ENCODE results near the gene B3GNT9. TPM values are rescaled to one million over a fixed set of nuclear protein-coding genes. Genes with fewer than 3 reads are reported as not detected.

Gene B3GNT9
- total RNA-seq, 2 donors from 2014 or later, result 7.2 to 11.0 TPM

DNA sequence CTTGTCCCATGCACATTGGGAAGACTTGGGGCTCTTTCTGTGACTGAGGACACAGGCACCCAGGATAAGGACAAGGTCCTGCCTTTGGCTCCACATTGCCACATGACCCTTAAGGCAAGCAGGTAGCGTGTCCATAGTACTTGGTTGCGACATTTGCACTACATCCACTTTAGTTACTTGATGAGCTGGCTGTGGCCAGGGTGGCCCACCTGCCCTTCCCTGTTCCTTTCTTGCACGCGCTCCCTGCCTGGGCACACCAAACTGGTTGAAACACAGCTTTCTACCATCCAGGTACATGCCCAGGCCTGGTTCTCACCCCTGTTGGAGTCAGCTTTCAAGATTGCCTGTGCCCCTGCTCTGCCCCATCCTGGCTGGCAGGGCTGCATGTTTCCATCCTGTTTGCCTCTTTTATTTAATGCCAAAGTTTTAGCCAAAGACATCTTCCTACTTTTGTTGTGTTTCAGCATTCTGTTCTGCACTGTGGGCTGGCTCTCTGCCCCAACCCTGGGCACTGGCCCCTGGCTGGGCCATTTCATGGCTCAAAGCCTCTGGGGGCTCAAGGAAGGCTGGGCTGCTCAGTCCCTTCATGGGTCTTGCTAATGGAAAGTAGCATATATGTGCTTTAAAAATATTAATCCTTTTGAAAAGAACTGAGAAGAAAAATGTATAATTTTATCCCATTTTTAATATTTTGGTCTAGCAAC is 3.2 kb downstream of the B3GNT9 start:
- no peak overlapping the region for H3K27ac Mint-ChIP-seq
- Histone ChIP-seq H3K4me1 (ENCODE audit: control insufficient read depth, insufficient read depth, low read length) (no peaks in the 10 kb centered on the region), H3K9me3 (ENCODE audit: control insufficient read depth, low read length) (no peaks in the 10 kb centered on the region), H3K27me3 (ENCODE audit: control insufficient read depth, insufficient read depth, low read length, poor library complexity, severe bottlenecking) (peaks cover 31% of the 10 kb centered on the region), H3K27ac (ENCODE audit: low read depth, low read length) (no peak overlapping the region), H3K4me3 (ENCODE audit: low read length) (no peak overlapping the region), H3K9ac (ENCODE audit: extremely low read depth, low read length, poor library complexity, severe bottlenecking) (no peak overlapping the region), H3K36me3 (ENCODE audit: control insufficient read depth, insufficient read depth, low read length) (peaks cover 47% of the 10 kb centered on the region)
- WGBS, 2 experiments (ENCODE audit: insufficient coverage in 1 of 2, insufficient read length in 1 of 2), result 92 to 93% methylated on average over 4 of the region's 4 CpGs
- H3K36me3 Mint-ChIP-seq (ENCODE audit: low read depth), result peaks cover 50% of the 10 kb centered on the region
- peaks cover 4% of the 10 kb centered on the region for H3K4me1 Mint-ChIP-seq
- H3K27me3 Mint-ChIP-seq (ENCODE audit: insufficient read depth), result peaks cover 24% of the 10 kb centered on the region
- no peaks in the 10 kb centered on the region for H3K9me3 Mint-ChIP-seq
- TF ChIP-seq CTCF (conservative IDR thresholded peaks at IDR 0.05), result no peak
- H3K4me3 Mint-ChIP-seq, result no peak overlapping the region
- DNase-seq, result no peak

DNA sequence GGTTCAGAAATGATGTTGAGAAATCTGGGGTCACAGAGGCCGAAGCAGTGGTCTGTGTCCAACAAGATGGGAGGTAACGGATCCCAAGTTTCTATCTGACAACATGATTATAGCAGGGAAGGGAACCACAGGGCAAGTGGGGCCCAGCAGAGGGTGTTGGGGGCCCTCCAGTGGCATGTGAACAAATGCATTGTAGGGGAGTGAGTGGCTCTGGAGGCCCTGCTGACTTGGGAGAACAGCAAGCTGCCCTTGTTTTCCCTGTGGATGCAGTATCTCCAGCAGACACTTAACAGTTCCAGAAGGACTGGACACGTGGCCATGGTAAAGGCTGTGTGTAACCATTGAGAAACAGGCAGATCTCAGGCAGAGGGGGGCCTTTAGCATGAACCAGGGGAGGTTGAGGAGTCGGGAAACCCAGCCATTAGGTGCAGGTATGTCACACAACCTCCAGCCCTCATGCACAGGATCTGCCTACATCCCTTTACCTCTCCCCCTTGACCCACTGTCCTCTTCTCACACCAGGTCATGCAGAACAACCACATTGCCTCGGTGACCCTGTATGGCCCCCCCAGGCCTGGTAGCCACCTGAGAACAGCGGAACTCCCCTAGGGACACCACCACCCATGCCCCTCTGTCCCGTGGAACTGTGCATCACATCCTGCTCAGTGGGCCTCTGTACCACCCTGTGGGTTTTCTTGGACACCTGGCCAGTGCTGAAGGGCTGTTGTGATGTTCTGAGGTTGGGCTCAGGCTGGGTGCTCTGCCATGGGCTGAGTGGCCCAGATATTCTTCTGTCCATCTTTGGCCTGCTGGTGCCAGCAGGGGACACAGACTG is 4.1 kb downstream of the B3GNT9 start:
- Mint-ChIP-seq H3K27me3 (ENCODE audit: insufficient read depth) (peaks cover 16% of the 10 kb centered on the region), H3K36me3 (ENCODE audit: low read depth) (peaks cover 57% of the 10 kb centered on the region), H3K4me3 (no peak overlapping the region), H3K27ac (no peak overlapping the region), H3K4me1 (peaks cover 4% of the 10 kb centered on the region), H3K9me3 (no peaks in the 10 kb centered on the region)
- Histone ChIP-seq H3K9me3 (ENCODE audit: control insufficient read depth, low read length) (no peaks in the 10 kb centered on the region), H3K36me3 (ENCODE audit: control insufficient read depth, insufficient read depth, low read length) (peaks cover 55% of the 10 kb centered on the region), H3K4me1 (ENCODE audit: control insufficient read depth, insufficient read depth, low read length) (no peaks in the 10 kb centered on the region), H3K4me3 (ENCODE audit: low read length) (no peak overlapping the region), H3K27me3 (ENCODE audit: control insufficient read depth, insufficient read depth, low read length, poor library complexity, severe bottlenecking) (peaks cover 22% of the 10 kb centered on the region), H3K9ac (ENCODE audit: extremely low read depth, low read length, poor library complexity, severe bottlenecking) (no peak overlapping the region), H3K27ac (ENCODE audit: low read depth, low read length) (no peak overlapping the region)
- WGBS, 2 experiments (ENCODE audit: insufficient coverage in 1 of 2, insufficient read length in 1 of 2), result 91 to 96% methylated on average over 4 to 7 of the region's 7 CpGs
- DNase-seq, result no peak
- no peak for TF ChIP-seq CTCF (conservative IDR thresholded peaks at IDR 0.05)

- Mint-ChIP-seq H3K4me1 (no peaks in the 10 kb centered on the region), H3K9me3 (no peaks in the 10 kb centered on the region), H3K27ac (no peak overlapping the region), H3K4me3 (no peak overlapping the region), H3K27me3 (ENCODE audit: insufficient read depth) (peaks cover 8% of the 10 kb centered on the region), H3K36me3 (ENCODE audit: low read depth) (peaks cover 67% of the 10 kb centered on the region)
- Histone ChIP-seq H3K9me3 (ENCODE audit: control insufficient read depth, low read length) (no peaks in the 10 kb centered on the region), H3K27ac (ENCODE audit: low read depth, low read length) (no peak overlapping the region), H3K36me3 (ENCODE audit: control insufficient read depth, insufficient read depth, low read length) (peaks cover 64% of the 10 kb centered on the region), H3K4me3 (ENCODE audit: low read length) (no peak overlapping the region), H3K4me1 (ENCODE audit: control insufficient read depth, insufficient read depth, low read length) (no peaks in the 10 kb centered on the region), H3K27me3 (ENCODE audit: control insufficient read depth, insufficient read depth, low read length, poor library complexity, severe bottlenecking) (peaks cover 12% of the 10 kb centered on the region), H3K9ac (ENCODE audit: extremely low read depth, low read length, poor library complexity, severe bottlenecking) (no peak overlapping the region)
- WGBS, 2 experiments (ENCODE audit: insufficient coverage in 1 of 2, insufficient read length in 1 of 2), result 93 to 100% methylated on average over 1 to 2 of the region's 2 CpGs
- DNase-seq, result no peak
- TF ChIP-seq CTCF (conservative IDR thresholded peaks at IDR 0.05), result no peak
These were observed 5.1 kb downstream of the B3GNT9 start for GRCh38 chr16:67145746-67146145.
